Liver (tissue), 9 donors: ENCODE measurements around the gene PLB1. TPM values are rescaled to one million over a fixed set of nuclear protein-coding genes. Genes with fewer than 3 reads are reported as not detected.

Source experiments
- DNase-seq: peaks from one replicate; pipeline ENCODE4 v3.0.0-alpha.2; 2017; ENCODE audit warnings: low spot score
- H3K27ac ChIP-seq, 2 donors: one replicate each; pipeline ENCODE4 v1.7.0; 2013; ENCODE audit warnings: inconsistent platforms in 2 of 2, low read length in 2 of 2, control low read depth in 1 of 2, low read depth in 1 of 2, mild to moderate bottlenecking in 1 of 2
- H3K27me3 ChIP-seq, 4 donors: one replicate each; pipeline versions ENCODE4 v1.6.1 to v1.7.0; 2013; ENCODE audit warnings: low read length in 3 of 4, inconsistent platforms in 1 of 4, mild to moderate bottlenecking in 1 of 4, moderate library complexity in 1 of 4; ENCODE audit not compliant: control insufficient read depth in 4 of 4, insufficient read depth in 4 of 4
- H3K36me3 ChIP-seq, 4 donors: one replicate each; pipeline versions ENCODE4 v1.6.1 to v1.7.0; 2013; ENCODE audit warnings: low read length in 3 of 4, mild to moderate bottlenecking in 3 of 4, low read depth in 1 of 4, moderate library complexity in 1 of 4; ENCODE audit not compliant: control insufficient read depth in 4 of 4, insufficient read depth in 3 of 4
- H3K4me1 ChIP-seq, 4 donors: one replicate each; pipeline versions ENCODE4 v1.6.1 to v1.7.0; 2013; ENCODE audit warnings: low read length in 3 of 4, mild to moderate bottlenecking in 3 of 4, moderate library complexity in 1 of 4; ENCODE audit not compliant: control insufficient read depth in 4 of 4, insufficient read depth in 4 of 4
- H3K4me3 ChIP-seq, 3 donors: one replicate each; pipeline versions ENCODE4 v1.6.1 to v1.7.0; 2013; ENCODE audit warnings: low read length in 3 of 3, control low read depth in 1 of 3, low read depth in 1 of 3, mild to moderate bottlenecking in 1 of 3
- H3K9ac ChIP-seq, 2 donors: one replicate each; pipeline ENCODE4 v1.7.0; 2013; ENCODE audit warnings: low read length in 2 of 2, mild to moderate bottlenecking in 2 of 2, moderate library complexity in 2 of 2, control low read depth in 1 of 2, low read depth in 1 of 2
- H3K9me3 ChIP-seq, 4 donors: one replicate each; pipeline versions ENCODE4 v1.6.1 to v1.7.0; 2013; ENCODE audit warnings: low read length in 3 of 4; ENCODE audit not compliant: control insufficient read depth in 4 of 4
- EGR1 ChIP-seq, 2 donors: IDR thresholded peaks; 2 replicates each; pipeline ENCODE4 v1.6.1; 2016 to 2018; ENCODE audit warnings: antibody characterized with exemption in 2 of 2, low read depth in 2 of 2
- FOXA1 ChIP-seq: IDR thresholded peaks from 2 replicates; pipeline ENCODE4 v1.6.1; 2016; ENCODE audit warnings: antibody characterized with exemption
- FOXA2 ChIP-seq: IDR thresholded peaks from 2 replicates; pipeline ENCODE4 v1.6.1; 2016; ENCODE audit warnings: antibody characterized with exemption
- GABPA ChIP-seq, 2 donors: IDR thresholded peaks in 1 of 2; conservative IDR thresholded peaks in 1 of 2; 2 replicates each; pipeline ENCODE4 v1.6.1; 2016; ENCODE audit warnings: antibody characterized with exemption in 2 of 2, mild to moderate bottlenecking in 1 of 2, moderate library complexity in 1 of 2
- HNF4A ChIP-seq, 2 donors: conservative IDR thresholded peaks; 2 replicates each; pipeline ENCODE4 v1.6.1; 2016; ENCODE audit warnings: antibody characterized with exemption in 2 of 2, mild to moderate bottlenecking in 2 of 2
- HNF4G ChIP-seq: IDR thresholded peaks from 2 replicates; pipeline ENCODE4 v1.6.1; 2016; ENCODE audit warnings: antibody characterized with exemption
- JUND ChIP-seq, 2 donors: IDR thresholded peaks; 2 replicates each; pipeline ENCODE4 v1.6.1; 2016; ENCODE audit warnings: antibody characterized with exemption in 2 of 2
- NR2F2 ChIP-seq: IDR thresholded peaks from 2 replicates; pipeline ENCODE4 v1.6.1; 2016; ENCODE audit warnings: antibody characterized with exemption
- RAD21 ChIP-seq, 2 donors: IDR thresholded peaks; 2 replicates each; pipeline ENCODE4 v1.6.1; 2016; ENCODE audit warnings: antibody characterized with exemption in 2 of 2, mild to moderate bottlenecking in 2 of 2
- RXRA ChIP-seq, 2 donors: IDR thresholded peaks; 2 replicates each; pipeline ENCODE4 v1.6.1; 2017 to 2018; ENCODE audit warnings: antibody characterized with exemption in 2 of 2, mild to moderate bottlenecking in 1 of 2
- SP1 ChIP-seq: IDR thresholded peaks from 2 replicates; pipeline ENCODE4 v1.6.1; 2018; ENCODE audit warnings: antibody characterized with exemption, mild to moderate bottlenecking
- TAF1 ChIP-seq: conservative IDR thresholded peaks from 2 replicates; pipeline ENCODE4 v1.6.1; 2016; ENCODE audit warnings: antibody characterized with exemption, mild to moderate bottlenecking
- YY1 ChIP-seq: IDR thresholded peaks from 2 replicates; pipeline ENCODE4 v1.6.1; 2016; ENCODE audit warnings: antibody characterized with exemption, mild to moderate bottlenecking
- WGBS: extraction: QIAGEN DNeasy Blood & Tissue Kit; methylation state at CpG from one replicate; pipeline ENCODE4 v1.1.7; 2013; 5-methylcytosine and 5-hydroxymethylcytosine counted together
- polyA plus RNA-seq, 2 donors: library from polyadenylated mRNA; stranded (reverse) in 1 of 2; unstranded in 1 of 2; fragments of 200-250 nt in 1 of 2; fragments of >200 nt in 1 of 2; fragmentation: Nextera tagmentation in 1 of 2; extraction: Ambion mirVana in 1 of 2; gene quantifications; one replicate each; pipeline versions ENCODE4 v1.2.1 to v1.2.3, GENCODE V29; 2013 to 2015
- total RNA-seq, 2 donors: library from RNA; depleted of rRNA; stranded (reverse); fragments of >200 nt; gene quantifications; one replicate each; pipeline ENCODE4 v1.2.3, GENCODE V29; 2014
- TF ChIP-seq, protein P1 (sequence below): fragments of 150-350 bp; IDR thresholded peaks from 2 replicates; pipeline ENCODE4 v1.5.1; 2017; ENCODE audit warnings: improper control_type of control experiment, low read depth, low read length; ENCODE audit not compliant: missing input control
- TF ChIP-seq, protein P2 (sequence below): IDR thresholded peaks from 2 replicates; pipeline ENCODE4 v1.6.1; 2016; ENCODE audit warnings: antibody characterized with exemption
- TF ChIP-seq, protein P3 (sequence below): IDR thresholded peaks from 2 replicates; pipeline ENCODE4 v1.6.1; 2016; ENCODE audit warnings: antibody characterized with exemption, mild to moderate bottlenecking
- TF ChIP-seq, protein P4 (sequence below): IDR thresholded peaks from 2 replicates; pipeline ENCODE4 v1.6.1; 2016; ENCODE audit warnings: antibody characterized with exemption
- TF ChIP-seq, protein P5 (sequence below): IDR thresholded peaks from 2 replicates; pipeline ENCODE4 v1.6.1; 2016; ENCODE audit warnings: antibody characterized with exemption
- donor health status: healthy.
- donor health status: healthy.
- donor health status: healthy.
- donor health status: healthy.
- donor health status: healthy.

PLB1 gene
- total and polyA plus RNA-seq, 4 donors: 0.58 to 4.5 (median 1.6) TPM

DNA sequence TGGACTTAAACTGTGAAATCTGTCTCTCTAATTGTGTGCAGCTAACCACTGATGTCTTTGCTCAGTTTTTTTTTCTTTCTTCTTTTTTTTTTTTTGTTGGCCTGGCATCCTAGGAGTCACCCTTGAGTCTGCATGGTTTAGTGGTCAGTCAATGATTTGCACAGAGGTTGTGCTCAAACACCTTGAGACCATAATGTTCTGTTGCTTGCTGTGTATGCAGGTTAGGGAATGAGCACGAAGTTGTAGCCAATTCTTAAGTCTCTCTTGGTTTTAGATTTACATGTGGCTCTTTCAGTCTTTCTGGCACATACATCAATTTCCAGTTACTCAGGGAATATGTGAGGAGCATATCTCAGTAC, 16.7 kb downstream of the PLB1 start (continued):
- TF ChIP-seq, protein P1, sequence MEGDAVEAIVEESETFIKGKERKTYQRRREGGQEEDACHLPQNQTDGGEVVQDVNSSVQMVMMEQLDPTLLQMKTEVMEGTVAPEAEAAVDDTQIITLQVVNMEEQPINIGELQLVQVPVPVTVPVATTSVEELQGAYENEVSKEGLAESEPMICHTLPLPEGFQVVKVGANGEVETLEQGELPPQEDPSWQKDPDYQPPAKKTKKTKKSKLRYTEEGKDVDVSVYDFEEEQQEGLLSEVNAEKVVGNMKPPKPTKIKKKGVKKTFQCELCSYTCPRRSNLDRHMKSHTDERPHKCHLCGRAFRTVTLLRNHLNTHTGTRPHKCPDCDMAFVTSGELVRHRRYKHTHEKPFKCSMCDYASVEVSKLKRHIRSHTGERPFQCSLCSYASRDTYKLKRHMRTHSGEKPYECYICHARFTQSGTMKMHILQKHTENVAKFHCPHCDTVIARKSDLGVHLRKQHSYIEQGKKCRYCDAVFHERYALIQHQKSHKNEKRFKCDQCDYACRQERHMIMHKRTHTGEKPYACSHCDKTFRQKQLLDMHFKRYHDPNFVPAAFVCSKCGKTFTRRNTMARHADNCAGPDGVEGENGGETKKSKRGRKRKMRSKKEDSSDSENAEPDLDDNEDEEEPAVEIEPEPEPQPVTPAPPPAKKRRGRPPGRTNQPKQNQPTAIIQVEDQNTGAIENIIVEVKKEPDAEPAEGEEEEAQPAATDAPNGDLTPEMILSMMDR: no peak
- TF ChIP-seq SP1 (no peak), GABPA (IDR thresholded peaks at IDR 0.05 in 1 of 2, conservative IDR thresholded peaks at IDR 0.05 in 1 of 2) (no peak)

DNA sequence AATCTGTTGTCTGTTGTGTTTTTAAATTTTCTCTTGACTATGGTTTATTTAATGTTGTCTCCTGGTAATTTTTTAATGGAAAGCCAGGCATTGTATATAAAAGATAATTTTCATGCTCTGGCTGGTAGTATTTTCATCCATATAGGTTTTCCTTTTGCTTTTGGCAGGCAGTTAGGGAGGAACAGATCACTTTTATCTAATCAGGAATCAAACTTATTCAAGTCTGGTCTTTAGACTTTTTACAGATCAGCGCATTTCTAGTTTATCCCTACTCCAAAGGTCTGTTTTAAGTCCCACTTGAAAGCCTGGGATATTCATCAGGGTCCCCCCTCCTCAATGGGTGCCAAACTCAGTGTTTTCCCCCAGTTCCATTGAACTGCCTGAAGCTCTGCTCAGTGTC, 17.2 kb downstream of the PLB1 start:
- WGBS: 65% methylated on average over 1 of the region's 1 CpG
- Histone ChIP-seq H3K36me3 (no peaks in the 10 kb centered on the region), H3K9ac (no peak overlapping the region), H3K4me3 (no peak overlapping the region), H3K9me3 (no peaks in the 10 kb centered on the region), H3K4me1 (no peaks in the 10 kb centered on the region), H3K27ac (no peak overlapping the region), H3K27me3 (no peaks in the 10 kb centered on the region)
- TF ChIP-seq, protein P1: no peak
- TF ChIP-seq FOXA2: no peak
- TF ChIP-seq HNF4G: no peak
- TF ChIP-seq, protein P2, sequence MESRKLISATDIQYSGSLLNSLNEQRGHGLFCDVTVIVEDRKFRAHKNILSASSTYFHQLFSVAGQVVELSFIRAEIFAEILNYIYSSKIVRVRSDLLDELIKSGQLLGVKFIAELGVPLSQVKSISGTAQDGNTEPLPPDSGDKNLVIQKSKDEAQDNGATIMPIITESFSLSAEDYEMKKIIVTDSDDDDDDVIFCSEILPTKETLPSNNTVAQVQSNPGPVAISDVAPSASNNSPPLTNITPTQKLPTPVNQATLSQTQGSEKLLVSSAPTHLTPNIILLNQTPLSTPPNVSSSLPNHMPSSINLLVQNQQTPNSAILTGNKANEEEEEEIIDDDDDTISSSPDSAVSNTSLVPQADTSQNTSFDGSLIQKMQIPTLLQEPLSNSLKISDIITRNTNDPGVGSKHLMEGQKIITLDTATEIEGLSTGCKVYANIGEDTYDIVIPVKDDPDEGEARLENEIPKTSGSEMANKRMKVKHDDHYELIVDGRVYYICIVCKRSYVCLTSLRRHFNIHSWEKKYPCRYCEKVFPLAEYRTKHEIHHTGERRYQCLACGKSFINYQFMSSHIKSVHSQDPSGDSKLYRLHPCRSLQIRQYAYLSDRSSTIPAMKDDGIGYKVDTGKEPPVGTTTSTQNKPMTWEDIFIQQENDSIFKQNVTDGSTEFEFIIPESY: no peak
- TF ChIP-seq HNF4A (conservative IDR thresholded peaks at IDR 0.05): no peak
- TF ChIP-seq RAD21 (IDR thresholded peaks at IDR 0.05): no peak
- TF ChIP-seq TAF1: no peak
- TF ChIP-seq JUND (IDR thresholded peaks at IDR 0.05): no peak
- TF ChIP-seq SP1: no peak
- no peak for TF ChIP-seq YY1
- TF ChIP-seq, protein P3, sequence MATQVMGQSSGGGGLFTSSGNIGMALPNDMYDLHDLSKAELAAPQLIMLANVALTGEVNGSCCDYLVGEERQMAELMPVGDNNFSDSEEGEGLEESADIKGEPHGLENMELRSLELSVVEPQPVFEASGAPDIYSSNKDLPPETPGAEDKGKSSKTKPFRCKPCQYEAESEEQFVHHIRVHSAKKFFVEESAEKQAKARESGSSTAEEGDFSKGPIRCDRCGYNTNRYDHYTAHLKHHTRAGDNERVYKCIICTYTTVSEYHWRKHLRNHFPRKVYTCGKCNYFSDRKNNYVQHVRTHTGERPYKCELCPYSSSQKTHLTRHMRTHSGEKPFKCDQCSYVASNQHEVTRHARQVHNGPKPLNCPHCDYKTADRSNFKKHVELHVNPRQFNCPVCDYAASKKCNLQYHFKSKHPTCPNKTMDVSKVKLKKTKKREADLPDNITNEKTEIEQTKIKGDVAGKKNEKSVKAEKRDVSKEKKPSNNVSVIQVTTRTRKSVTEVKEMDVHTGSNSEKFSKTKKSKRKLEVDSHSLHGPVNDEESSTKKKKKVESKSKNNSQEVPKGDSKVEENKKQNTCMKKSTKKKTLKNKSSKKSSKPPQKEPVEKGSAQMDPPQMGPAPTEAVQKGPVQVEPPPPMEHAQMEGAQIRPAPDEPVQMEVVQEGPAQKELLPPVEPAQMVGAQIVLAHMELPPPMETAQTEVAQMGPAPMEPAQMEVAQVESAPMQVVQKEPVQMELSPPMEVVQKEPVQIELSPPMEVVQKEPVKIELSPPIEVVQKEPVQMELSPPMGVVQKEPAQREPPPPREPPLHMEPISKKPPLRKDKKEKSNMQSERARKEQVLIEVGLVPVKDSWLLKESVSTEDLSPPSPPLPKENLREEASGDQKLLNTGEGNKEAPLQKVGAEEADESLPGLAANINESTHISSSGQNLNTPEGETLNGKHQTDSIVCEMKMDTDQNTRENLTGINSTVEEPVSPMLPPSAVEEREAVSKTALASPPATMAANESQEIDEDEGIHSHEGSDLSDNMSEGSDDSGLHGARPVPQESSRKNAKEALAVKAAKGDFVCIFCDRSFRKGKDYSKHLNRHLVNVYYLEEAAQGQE: no peak
- TF ChIP-seq, protein P4, sequence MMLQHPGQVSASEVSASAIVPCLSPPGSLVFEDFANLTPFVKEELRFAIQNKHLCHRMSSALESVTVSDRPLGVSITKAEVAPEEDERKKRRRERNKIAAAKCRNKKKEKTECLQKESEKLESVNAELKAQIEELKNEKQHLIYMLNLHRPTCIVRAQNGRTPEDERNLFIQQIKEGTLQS: no peak
- TF ChIP-seq RXRA (IDR thresholded peaks at IDR 0.05): no peak
- TF ChIP-seq EGR1 (IDR thresholded peaks at IDR 0.05; ENCODE audit: low read depth in 2 of 2): no peak
- TF ChIP-seq NR2F2: no peak
- TF ChIP-seq FOXA1: no peak
- TF ChIP-seq, protein P5, sequence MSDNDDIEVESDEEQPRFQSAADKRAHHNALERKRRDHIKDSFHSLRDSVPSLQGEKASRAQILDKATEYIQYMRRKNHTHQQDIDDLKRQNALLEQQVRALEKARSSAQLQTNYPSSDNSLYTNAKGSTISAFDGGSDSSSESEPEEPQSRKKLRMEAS: no peak
- TF ChIP-seq GABPA (IDR thresholded peaks at IDR 0.05 in 1 of 2, conservative IDR thresholded peaks at IDR 0.05 in 1 of 2): no peak
- DNase-seq: no peak
